Fibroblast of mammary gland (primary cell): ENCODE measurements around the gene TBX4.

Experiments used
- DNase-seq: peaks from one replicate; pipeline ENCODE4 v3.0.0-alpha.2; 2010; ENCODE audit warnings: low read depth
- H3K4me3 ChIP-seq: 2 replicates; pipeline ENCODE4 v1.5.1; 2011; ENCODE audit warnings: low read depth, mild to moderate bottlenecking, low read length, moderate library complexity; ENCODE audit not compliant: control insufficient read depth
- TF ChIP-seq, protein P1 (sequence below): conservative IDR thresholded peaks from 2 replicates; pipeline ENCODE4 v1.5.1; 2011; ENCODE audit warnings: low read depth, low read length, inconsistent platforms; ENCODE audit not compliant: control insufficient read depth, insufficient read depth

The TBX4 gene

DNA sequence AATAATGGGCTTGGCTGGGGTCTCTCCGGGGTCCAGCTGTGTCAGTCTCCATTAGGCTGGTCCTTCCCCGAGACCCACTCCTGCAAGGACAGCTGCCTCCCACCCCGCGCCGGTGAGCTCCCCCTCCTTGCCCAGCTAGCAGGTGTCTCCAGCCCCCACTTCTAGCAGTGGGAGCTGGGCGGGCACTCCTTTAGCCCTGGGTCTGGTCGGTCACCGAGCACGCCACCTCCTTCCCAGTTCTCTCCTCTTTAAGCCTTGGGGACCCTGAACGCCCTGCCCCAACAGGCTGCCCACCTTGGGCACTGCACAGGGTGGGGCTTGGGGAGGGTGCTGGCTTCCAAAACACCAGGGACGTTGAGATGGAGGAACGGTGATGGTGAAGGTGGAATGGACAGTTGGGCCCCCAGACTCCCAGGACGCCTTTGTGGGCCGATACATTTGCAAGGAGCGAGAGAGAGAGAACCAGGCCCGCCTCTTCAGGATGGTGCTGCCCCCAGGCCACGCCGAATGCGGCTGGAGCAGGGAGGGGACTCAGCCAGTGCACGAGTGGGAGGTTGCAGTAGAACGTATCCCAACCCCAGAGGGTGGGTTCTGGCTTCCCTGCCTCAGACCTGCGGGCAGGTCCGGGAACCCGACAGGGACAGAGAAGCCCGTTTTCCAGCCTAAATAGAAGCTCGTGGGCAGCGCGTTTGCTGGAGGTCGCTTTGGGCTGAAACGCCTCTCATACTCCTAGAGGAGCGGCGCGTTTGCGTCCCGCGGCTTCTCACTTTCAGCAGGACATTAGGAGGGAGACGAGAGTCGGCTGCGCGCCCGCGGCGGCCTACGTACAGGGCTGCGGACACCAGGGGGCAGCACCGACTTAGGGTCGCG lies 41.8 kb upstream of the TBX4 start:
- peak overlapping the region; percentile 30 for H3K4me3 ChIP-seq
- TF ChIP-seq, protein P1, sequence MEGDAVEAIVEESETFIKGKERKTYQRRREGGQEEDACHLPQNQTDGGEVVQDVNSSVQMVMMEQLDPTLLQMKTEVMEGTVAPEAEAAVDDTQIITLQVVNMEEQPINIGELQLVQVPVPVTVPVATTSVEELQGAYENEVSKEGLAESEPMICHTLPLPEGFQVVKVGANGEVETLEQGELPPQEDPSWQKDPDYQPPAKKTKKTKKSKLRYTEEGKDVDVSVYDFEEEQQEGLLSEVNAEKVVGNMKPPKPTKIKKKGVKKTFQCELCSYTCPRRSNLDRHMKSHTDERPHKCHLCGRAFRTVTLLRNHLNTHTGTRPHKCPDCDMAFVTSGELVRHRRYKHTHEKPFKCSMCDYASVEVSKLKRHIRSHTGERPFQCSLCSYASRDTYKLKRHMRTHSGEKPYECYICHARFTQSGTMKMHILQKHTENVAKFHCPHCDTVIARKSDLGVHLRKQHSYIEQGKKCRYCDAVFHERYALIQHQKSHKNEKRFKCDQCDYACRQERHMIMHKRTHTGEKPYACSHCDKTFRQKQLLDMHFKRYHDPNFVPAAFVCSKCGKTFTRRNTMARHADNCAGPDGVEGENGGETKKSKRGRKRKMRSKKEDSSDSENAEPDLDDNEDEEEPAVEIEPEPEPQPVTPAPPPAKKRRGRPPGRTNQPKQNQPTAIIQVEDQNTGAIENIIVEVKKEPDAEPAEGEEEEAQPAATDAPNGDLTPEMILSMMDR: peak; percentile 32

DNA sequence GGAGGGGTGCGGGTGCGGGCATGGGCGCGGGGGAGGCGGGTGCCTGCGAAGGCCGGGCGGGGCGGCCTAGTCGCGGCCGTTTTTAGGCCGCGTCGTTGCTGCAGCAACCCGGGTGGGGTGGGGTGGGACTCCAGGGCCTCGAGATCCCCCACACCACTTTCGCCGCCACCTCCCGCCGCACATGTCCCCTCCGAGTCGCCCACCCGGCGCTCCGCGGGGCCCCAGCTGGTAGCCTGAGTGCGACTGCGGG lies 41.3 kb upstream of the TBX4 start:
- DNase-seq: no peak
- TF ChIP-seq, protein P1: no peak
- peak overlapping the region; percentile 56 for H3K4me3 ChIP-seq

More for the DNA sequence above, 41.8 kb upstream of the TBX4 start:
- DNase-seq: peak; percentile 84

DNA sequence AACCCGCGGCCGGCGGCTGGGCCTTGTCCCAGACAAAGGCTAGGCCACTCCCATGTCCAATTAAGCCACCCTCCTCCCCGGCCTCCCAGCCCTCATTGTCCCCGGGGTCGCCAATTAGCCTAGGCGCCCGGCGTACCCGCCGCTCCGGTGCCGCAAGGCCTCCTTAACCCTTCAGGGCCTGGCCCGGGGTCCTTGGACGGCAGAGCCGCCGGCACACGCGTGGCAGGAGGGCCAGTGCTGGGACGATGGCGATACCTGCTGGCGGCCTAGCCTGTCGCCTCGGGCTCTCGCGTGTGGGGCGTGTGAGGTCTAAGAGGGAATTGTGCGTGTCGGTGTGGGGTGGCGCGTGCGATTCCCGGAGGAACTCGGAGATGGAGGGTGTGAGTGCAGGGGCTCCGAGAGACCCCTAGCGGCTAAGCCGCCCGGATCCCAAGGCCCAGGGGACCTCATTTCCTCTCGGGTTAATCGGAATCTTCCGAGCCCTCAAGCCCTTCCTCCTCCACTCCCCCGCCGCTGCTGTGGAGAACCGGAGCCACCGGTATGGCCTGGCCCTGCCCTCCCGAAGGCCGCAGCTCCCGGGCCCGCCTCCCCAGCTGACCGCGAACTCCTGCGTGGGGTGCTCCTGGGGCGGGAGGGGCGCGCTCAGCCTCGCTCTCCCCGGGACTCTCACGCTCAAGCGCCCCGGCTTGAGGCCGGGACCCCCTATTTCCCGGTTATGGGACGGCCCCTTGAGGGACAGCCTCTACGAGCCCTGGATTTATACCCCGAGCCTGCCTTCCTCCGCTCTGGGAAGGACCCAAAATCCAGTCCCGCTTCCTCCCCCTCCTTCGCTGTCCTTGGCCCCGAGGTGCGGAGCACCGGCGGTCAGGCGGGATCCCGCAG lies 40.7 kb upstream of the TBX4 start:
- DNase-seq: peak; percentile 76
- TF ChIP-seq, protein P1: peak; percentile 21
- peak overlapping the region; percentile 56 for H3K4me3 ChIP-seq

DNA sequence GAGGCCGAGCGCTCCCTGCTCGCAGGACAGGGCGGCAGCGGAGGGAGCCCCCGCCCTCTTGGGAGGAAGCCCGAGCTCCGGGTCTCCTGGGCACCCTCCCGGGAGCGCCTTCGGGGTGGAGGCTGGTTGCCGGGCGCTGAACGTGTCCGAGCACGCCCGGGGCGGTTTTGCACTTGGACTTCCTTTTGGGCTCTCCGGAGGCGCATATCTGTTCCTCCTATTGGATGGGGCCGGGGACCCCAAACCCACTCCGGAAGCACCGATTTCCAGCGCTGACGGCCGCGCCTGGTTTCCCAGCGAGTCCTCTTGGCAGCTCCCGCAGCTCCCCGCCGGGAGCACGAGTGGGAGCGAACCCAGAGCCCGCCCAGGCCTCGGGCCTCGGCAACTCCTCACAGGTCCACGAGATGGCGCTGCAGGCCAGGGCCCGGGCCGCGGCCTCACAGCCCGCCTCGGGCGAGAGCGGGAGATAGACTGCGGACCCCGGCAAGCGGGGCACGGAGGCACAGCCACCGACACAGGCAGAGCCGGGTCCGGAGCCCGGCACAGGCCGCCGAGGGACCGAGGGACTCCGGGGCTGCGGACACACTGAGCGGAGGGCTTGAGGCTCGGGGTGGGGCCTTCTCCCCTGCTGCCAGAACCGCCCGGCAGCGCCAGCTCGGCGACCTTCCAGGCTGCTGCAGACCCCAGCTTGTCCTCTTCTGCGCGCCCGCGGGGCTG lies 39.9 kb upstream of the TBX4 start:
- TF ChIP-seq, protein P1: peak; percentile 65
- peak; percentile 77 for DNase-seq
- H3K4me3 ChIP-seq: peak overlapping the region; percentile 56

DNA sequence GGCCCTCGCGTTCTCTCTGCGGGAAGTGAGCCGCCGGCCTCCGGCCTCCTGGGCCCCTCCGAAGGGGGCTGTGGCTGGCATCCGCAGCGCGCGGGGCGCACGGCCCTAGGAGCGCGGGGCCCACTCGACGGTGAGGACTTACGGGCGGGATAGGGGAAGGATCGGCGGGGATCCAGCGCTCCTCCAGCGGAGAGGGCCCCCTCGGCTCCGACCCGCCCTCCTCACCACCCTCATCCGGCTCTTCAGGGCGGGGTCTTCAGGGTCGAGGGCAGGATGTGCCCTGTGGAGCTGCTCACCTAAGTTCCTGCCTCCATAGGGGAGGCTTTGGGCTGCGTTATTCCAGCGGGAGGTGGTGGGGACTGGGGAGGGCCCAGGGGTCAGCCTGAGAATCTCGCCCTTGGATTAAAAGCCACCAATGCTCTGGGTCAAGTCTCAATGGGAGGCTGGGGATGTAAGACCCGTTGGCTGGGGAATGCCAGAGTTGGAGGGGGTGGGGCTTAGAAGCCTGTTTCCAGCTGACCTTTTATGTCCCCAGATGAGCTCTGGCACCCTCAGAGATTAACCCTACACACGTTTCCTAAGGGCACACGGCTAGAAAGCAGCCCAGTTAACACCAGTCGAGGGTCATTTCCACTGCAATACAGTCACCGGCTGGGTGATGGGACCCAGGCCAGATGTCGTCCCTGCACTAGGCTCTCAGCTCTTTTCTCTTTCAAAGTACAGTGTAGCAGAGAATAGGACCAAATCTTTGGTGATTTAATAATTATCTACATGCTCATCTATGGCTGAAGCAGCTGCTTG lies 39.2 kb upstream of the TBX4 start:
- TF ChIP-seq, protein P1: no peak
- peak overlapping the region; percentile 56 for H3K4me3 ChIP-seq
- DNase-seq: no peak

DNA sequence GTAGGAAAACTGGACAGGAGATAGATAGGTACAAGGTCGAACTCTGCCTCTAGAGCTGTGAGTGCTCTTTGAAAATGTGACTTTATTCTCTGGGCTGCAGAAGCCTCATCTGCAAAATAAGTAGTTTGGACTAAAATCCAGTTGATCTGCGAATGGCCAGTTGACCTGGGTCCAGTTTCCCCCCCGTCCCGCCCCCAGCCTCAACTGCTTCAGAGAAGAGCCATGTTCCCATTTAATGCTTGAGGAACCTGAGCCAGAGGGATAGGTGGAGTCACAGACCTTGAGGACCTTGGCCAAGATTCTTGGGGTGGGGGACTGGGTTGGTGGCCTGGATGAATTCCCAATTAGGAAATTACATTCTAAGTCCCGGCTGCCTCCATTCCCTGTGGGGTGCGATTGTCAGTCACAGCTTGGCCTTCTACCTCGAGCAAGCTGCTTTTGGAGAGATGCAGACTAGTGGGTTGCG lies 38.5 kb upstream of the TBX4 start:
- TF ChIP-seq, protein P1: no peak
- H3K4me3 ChIP-seq: peak overlapping the region; percentile 56

More for the DNA sequence above, 38.5 kb upstream of the TBX4 start:
- DNase-seq: no peak
